Measurements from ENCODE around the gene STC2. TPM values are rescaled to one million over a fixed set of nuclear protein-coding genes. Genes with fewer than 3 reads are reported as not detected.

STC2 gene
- total and polyA plus RNA-seq, 10 of the 15 experiments (the other 5 are each of a cell fraction or from before 2014, with no cell fraction given) = 0.05 to 4.8 (median 2.0) TPM

DNA sequence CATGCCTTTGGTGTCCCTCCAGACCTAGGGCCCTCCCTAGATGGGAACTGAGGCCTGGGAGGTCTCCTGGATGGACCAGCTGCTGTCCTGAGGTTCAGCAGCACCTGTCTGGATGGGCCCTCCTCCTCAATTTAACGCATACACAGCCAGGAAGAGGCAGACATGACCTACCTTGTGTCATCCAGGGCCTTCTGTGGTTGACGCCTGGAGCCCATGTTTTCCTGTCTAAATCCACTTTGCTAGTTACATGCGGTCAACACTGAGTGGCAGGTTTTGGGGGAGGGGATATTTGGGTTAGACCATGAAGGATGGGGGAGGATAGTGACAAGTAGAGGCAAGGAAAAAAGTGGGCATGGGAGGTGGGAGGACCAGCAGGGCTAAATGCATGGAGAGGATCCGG is 3.1 kb upstream of the STC2 start (continued):
- TF ChIP-seq NR2F1 (conservative IDR thresholded peaks at IDR 0.05) (no peak), YY1 (IDR thresholded peaks at IDR 0.05; ENCODE audit: low read depth, low read length) (no peak)
- TF ChIP-seq, protein P1, sequence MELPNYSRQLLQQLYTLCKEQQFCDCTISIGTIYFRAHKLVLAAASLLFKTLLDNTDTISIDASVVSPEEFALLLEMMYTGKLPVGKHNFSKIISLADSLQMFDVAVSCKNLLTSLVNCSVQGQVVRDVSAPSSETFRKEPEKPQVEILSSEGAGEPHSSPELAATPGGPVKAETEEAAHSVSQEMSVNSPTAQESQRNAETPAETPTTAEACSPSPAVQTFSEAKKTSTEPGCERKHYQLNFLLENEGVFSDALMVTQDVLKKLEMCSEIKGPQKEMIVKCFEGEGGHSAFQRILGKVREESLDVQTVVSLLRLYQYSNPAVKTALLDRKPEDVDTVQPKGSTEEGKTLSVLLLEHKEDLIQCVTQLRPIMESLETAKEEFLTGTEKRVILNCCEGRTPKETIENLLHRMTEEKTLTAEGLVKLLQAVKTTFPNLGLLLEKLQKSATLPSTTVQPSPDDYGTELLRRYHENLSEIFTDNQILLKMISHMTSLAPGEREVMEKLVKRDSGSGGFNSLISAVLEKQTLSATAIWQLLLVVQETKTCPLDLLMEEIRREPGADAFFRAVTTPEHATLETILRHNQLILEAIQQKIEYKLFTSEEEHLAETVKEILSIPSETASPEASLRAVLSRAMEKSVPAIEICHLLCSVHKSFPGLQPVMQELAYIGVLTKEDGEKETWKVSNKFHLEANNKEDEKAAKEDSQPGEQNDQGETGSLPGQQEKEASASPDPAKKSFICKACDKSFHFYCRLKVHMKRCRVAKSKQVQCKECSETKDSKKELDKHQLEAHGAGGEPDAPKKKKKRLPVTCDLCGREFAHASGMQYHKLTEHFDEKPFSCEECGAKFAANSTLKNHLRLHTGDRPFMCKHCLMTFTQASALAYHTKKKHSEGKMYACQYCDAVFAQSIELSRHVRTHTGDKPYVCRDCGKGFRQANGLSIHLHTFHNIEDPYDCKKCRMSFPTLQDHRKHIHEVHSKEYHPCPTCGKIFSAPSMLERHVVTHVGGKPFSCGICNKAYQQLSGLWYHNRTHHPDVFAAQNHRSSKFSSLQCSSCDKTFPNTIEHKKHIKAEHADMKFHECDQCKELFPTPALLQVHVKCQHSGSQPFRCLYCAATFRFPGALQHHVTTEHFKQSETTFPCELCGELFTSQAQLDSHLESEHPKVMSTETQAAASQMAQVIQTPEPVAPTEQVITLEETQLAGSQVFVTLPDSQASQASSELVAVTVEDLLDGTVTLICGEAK (IDR thresholded peaks at IDR 0.05; ENCODE audit: borderline replicate concordance) = no peak
- TF ChIP-seq, protein P2, sequence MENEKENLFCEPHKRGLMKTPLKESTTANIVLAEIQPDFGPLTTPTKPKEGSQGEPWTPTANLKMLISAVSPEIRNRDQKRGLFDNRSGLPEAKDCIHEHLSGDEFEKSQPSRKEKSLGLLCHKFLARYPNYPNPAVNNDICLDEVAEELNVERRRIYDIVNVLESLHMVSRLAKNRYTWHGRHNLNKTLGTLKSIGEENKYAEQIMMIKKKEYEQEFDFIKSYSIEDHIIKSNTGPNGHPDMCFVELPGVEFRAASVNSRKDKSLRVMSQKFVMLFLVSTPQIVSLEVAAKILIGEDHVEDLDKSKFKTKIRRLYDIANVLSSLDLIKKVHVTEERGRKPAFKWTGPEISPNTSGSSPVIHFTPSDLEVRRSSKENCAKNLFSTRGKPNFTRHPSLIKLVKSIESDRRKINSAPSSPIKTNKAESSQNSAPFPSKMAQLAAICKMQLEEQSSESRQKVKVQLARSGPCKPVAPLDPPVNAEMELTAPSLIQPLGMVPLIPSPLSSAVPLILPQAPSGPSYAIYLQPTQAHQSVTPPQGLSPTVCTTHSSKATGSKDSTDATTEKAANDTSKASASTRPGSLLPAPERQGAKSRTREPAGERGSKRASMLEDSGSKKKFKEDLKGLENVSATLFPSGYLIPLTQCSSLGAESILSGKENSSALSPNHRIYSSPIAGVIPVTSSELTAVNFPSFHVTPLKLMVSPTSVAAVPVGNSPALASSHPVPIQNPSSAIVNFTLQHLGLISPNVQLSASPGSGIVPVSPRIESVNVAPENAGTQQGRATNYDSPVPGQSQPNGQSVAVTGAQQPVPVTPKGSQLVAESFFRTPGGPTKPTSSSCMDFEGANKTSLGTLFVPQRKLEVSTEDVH (IDR thresholded peaks at IDR 0.05; ENCODE audit: low read depth, partially characterized antibody) = no peak

Data from GM12878 (cell line).